GM19372 (cell line): ENCODE results near the gene MPZL1.
A peak's percentile ranks its signal among the peaks of the same experiment; 100 is the strongest.

Source experiments
- ATAC-seq: cut with Tn5 transposase; IDR thresholded peaks from one replicate; pipeline ENCODE4 v1.9.1; 2021; ENCODE audit warnings: mild to moderate bottlenecking, low read depth, moderate library complexity; ENCODE audit not compliant: unreplicated experiment

MPZL1 gene

DNA sequence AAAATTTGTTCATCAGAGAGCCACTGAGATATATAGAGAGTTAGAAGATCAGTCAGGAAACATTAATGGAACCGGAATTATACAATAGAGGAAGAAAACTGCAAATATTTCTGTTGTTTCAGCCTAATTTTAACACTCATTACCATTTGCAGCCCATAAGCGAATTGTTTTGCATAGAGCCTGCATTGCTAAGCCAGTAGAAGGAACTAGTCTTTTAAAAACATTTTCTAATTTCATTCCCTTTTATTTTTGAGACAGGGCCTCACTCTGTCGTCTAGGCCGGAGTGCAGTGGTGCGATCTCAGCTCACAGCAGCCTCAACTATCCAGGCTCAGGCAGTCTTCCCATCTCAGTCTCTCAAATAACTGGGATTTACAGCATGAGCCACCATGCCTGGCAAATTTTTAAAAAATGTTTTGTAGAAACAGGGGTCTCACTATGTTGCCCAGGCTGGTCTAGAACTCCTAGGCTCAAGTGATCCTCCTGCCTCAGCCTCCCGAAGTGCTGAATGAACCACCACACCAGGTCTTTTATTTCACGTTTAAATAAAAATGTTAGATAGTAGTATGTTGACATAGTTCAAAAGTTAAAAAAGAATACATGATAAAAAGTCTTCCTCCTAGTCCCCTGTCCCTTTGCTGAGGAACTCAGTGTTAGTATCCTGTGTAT is 25.3 kb downstream of the MPZL1 start:
- no peak for ATAC-seq

DNA sequence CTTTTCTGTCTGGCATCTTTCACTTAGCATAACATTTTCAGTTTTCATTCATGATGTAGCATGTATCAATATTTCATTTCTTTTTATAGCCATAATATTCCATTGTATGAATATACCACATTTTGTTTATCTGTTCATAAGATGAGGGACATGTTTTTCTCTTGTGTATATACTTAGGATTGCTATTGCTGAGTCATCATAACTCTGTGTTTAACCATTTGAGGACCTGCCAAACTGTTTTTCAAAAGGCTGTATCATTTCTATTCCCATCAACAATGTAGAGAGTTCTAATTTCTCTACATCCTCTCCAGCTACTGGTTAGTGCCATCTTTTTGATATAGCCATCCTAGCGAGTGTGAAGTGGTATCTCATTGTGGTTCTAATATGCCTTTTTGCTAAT is 26.2 kb downstream of the MPZL1 start:
- ATAC-seq, result no peak

DNA sequence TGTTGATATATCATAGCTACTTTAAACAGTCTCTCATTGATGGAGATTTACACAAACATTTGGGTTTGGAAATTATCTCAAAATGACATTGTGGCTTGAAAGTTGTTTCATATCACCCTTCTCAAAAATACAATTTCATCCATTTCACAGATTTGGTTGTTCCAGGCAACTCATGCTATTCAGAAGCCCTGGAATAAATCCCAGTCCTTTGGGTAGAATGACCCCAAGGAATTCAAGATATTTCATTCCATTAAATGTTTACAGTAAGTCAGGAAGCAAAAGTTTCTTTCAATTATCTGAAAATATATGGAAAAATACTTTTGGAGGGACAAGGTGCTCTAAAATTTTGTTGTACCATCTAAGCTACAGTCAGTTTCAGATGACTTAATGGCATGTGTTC is 27.1 kb downstream of the MPZL1 start:
- no peak for ATAC-seq

GRCh38 chr1:167749741-167750140 is 28.0 kb downstream of the MPZL1 start:
- ATAC-seq, result no peak

DNA sequence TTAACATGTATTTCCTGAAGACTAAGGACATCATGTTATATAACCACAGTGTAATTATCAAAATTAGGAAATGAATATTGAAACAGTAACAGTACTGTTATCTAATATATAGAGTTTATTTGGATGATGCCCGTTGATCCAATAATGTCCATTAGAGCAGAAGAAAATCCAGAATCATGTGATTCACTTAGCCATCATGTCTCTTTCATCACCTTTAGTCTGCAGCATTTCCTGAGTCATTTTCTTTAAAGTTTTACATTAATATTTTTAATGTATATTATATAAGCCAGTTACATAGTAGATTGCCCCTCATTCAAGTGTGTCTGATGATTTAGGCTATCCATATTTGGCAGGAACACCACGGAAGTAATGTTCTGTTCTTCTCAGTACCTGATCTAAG is 28.9 kb downstream of the MPZL1 start:
- no peak for ATAC-seq

DNA sequence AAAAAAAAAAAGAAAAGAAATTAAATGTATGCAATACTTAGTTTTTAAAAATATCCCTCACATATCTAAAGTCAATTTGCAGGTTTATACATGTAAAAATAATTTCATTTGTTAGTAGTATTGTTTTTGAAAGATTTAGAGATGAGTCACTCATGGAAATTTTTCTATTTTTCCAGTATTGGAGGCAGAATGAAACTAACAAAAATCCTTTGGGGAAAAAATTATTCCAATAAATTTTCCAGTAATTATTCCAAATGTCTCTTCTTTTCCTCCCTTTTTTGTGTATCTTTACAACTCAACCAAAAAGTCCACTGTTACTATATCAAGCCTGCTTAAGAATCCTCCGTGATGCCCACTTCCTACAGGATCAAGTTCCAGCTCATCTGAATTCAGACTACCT is 29.9 kb downstream of the MPZL1 start:
- no peak for ATAC-seq

DNA sequence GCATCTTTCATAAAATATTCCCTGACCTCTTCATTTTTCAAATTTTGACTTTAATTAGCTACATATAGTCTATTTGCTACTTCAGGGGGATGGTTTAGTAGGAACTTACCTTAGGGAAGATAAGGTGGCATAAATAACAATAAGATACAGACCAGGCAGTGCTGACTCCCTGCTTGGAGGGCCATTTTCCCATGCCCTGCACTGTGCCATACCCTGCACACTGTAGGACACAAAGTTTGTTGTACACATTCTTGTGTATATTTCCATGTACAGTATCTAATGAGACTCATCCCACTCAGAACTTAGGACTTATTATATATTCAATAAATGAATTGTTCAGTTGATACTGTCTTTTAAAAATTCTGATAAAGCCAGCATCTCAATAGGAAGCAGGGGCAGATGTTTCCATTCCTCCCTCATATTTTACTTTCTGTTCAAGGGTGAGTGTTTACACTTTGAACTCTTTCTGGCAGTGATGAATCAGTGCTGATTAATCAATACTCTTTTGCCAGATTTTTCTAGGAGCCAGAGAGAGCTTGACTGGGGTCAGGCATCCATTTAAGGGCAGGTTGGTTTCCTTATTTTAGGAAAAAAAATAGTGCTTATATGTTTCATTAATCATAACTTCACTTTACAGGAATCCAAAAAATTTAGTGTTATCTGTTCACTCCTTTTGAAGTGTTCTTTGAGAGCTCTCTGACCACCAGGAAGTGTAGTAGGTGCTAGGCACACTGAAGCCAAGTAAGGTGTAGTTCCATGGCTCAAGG is 30.6 kb downstream of the MPZL1 start:
- ATAC-seq, result peak; percentile 28

DNA sequence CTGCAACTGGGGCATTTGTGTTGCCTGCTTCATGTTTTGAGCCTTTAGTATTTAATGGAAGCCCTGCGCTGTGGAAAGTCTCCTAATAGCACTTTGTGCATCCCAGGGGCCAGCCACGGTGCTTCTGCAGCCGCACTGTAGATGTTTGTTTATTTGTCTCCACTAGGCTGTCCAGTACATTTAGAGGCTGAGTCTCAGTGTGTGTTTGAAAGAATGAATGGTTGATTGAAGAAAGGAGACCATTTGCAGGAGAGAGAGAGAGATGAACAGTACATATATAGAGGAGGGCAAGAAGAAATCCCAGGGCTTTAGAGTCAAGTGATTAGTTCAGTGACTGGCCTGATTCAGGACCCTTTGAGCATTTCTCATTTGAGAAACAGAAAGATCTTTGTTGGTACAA is 33.9 kb downstream of the MPZL1 start:
- ATAC-seq, result no peak

GRCh38 chr1:167756730-167757405 is 35.1 kb downstream of the MPZL1 start:
- ATAC-seq, result no peak

DNA sequence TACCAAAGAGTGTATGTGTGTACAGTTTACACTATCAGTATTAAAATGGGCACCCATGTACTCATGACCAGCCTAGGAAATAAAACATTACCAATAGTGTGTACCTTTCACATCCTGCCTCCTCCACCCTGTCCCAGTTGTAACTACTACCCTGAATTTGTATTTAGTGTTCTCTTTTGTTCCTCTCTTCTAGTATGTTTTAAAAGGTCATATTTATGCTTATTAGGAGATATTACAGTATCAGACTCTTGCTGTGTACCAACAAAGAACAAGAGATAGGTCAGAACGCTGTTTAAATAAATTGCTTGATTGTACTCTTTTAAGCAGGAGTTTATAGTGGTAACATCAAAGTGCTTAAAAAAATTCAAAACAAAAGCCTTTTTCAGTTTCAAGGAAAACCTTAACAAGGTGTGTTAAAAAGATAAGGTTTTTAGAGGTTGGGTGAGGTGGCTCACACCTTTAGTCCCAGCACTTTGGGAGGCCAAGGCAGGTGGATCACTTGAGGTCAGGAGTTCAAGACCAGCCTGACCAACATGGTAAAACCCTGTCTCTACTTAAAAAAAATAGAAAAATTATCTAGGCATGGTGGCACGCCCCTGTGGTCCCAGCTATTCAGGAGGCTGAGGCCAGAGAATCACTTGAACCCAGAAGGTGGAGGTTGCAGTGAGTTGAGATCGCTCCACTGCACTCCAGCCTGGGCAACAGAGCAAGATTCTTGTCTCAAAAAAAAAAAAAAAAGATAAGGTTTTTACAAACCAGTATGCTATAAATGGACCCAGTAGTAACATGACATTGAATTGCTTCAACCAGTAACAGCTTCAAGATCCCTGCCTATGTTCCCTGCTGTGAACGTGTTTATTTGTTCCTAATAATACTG is 35.9 kb downstream of the MPZL1 start:
- no peak for ATAC-seq

- ATAC-seq, result no peak
These were observed 39.6 kb downstream of the MPZL1 start for GRCh38 chr1:167761400-167761799.

- ATAC-seq, result no peak
These were observed 40.4 kb downstream of the MPZL1 start for GRCh38 chr1:167762061-167762746.

- no peak for ATAC-seq
These were observed 41.9 kb downstream of the MPZL1 start for GRCh38 chr1:167763525-167764220.

DNA sequence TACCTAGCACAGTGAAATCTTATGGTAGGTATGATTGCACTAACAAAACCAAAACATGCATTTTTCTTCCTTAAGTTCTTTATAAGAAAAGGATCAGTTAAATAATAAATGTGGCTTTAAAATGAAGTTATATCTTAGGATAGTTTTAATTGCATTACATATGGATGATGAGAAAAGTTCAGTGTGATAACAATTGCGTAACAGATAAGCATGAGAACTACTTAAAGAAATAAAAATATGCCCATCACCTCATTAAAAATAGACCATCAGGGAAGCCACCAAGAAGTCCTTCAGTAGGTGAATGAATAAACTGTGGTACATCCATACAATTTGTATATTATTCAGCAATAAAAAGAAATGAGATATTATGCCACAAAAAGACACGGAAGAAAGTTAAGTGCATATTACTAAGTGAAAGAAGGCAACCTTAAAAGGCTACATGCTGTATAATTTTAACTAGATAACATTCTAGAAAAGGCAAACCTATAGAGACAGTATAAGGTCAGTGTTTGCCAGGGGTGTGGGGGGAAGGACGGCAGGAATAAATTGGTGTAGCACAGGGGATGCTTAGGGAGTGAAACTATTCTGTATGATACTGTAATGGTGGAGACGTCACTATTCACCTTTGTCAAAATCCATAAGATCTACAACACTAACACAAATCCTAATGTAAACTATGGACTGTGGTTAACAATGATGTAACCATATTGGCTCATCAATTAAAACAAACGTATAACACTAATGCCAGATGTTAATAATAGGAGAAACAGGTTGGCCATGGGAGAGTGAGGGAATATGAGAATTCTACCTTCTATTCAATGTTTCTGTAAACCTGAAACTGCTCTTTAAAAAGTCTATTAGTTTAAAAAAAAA is 42.9 kb downstream of the MPZL1 start:
- no peak for ATAC-seq

GRCh38 chr1:167765496-167765895 is 43.7 kb downstream of the MPZL1 start:
- no peak for ATAC-seq

DNA sequence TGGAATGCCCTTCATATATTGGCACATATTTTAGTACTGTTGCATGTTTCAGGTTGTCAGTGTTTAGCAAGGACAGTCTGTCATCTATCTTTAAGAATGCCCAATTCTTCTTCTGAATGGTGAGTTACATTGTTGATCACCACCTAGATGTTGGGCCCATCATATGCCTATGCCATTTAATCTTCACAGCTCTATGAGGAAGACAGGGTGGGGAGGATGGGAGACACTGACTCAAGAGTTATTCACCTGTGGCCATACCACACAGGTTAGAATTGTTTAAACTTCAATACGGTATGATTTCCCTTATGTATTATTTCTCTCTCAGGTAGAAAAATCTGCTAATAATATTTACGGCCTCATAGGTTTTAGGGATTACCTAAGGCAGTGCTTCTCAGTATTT is 44.8 kb downstream of the MPZL1 start:
- no peak for ATAC-seq

- no peak for ATAC-seq
These were observed 46.0 kb downstream of the MPZL1 start for GRCh38 chr1:167767761-167768160.

DNA sequence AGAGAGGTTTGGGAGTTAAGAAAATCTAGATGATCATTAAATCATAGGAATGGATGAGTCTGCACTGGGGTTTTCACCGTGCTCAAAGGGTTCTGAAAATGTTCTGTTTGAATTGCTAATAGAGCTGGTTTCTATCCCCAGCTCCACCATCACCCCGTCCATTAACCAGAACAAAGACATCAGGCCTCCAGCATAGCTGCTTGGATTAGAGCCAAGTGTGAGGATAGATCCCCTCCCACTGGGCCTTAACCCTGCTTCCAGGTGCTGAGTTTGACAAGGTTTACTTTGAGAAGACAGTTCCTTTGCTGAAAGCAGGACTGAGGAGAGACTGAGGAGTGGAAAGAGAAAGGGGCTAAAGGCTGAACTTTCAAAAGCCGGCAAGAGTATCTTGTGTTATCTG is 48.3 kb downstream of the MPZL1 start:
- ATAC-seq, result no peak

GRCh38 chr1:167772436-167772835 is 50.7 kb downstream of the MPZL1 start:
- ATAC-seq, result no peak
